Spleen (tissue), 7 donors: Measurements from ENCODE around the gene ERGIC1.

Experiments
- CTCF ChIP-seq, 11 experiments: fragments of 200-600 bp in 7 of 11; fragments of 450-650 bp in 4 of 11; sonication (generic) in 4 of 11; IDR thresholded peaks in 8 of 11; conservative IDR thresholded peaks in 3 of 11; 1 replicate in 7 of 11; 2 replicates in 4 of 11; pipeline versions ENCODE4 v1.4.0 to v1.8.0; 2016 to 2021; ENCODE audit warnings: antibody characterized with exemption in 11 of 11, inconsistent platforms in 4 of 11, mild to moderate bottlenecking in 1 of 11
- POLR2A ChIP-seq, 3 donors: fragments of 450-650 bp; IDR thresholded peaks; one replicate each; pipeline ENCODE4 v1.5.1; 2017; ENCODE audit warnings: antibody characterized with exemption in 3 of 3, mild to moderate bottlenecking in 1 of 3
- POLR2AphosphoS5 ChIP-seq, 3 donors: sonication (generic); formaldehyde crosslinking; IDR thresholded peaks; one replicate each; pipeline ENCODE4 v1.5.1; 2017; ENCODE audit warnings: antibody characterized with exemption in 3 of 3
- donor health status: DM: no; HTN: no; CAD: no; lungs with moderate emphysema.
- donor health status: DM: no; HTN: no; CAD: no.
- donor health status: DM: no; HTN: no; CAD: no.

- TF ChIP-seq CTCF (IDR thresholded peaks at IDR 0.05 in 8 of 11, conservative IDR thresholded peaks at IDR 0.05 in 3 of 11) (no peak), POLR2AphosphoS5 (IDR thresholded peaks at IDR 0.05) (no peak), POLR2A (IDR thresholded peaks at IDR 0.05) (no peak)
Observed at GRCh38 chr5:172833372-172833685, 722 bp upstream of the ERGIC1 start.
